ENCODE measurements around the gene UBE2K. TPM values are rescaled to one million over a fixed set of nuclear protein-coding genes. Genes with fewer than 3 reads are reported as not detected.

UBE2K gene
- total and polyA plus RNA-seq, 7 donors: 24.5 to 75.9 (median 60.4) TPM

- DNase-seq (no peak), ATAC-seq (no peak)
- no peak overlapping the region for H3K27ac ChIP-seq
- no peaks in the 10 kb centered on the region for H3K27me3 ChIP-seq (ENCODE audit: insufficient read depth in 3 of 3, low read length in 2 of 3)
- TF ChIP-seq, protein P1, sequence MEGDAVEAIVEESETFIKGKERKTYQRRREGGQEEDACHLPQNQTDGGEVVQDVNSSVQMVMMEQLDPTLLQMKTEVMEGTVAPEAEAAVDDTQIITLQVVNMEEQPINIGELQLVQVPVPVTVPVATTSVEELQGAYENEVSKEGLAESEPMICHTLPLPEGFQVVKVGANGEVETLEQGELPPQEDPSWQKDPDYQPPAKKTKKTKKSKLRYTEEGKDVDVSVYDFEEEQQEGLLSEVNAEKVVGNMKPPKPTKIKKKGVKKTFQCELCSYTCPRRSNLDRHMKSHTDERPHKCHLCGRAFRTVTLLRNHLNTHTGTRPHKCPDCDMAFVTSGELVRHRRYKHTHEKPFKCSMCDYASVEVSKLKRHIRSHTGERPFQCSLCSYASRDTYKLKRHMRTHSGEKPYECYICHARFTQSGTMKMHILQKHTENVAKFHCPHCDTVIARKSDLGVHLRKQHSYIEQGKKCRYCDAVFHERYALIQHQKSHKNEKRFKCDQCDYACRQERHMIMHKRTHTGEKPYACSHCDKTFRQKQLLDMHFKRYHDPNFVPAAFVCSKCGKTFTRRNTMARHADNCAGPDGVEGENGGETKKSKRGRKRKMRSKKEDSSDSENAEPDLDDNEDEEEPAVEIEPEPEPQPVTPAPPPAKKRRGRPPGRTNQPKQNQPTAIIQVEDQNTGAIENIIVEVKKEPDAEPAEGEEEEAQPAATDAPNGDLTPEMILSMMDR (IDR thresholded peaks at IDR 0.05): no peak
- intact Hi-C loops (cut with DNase I): no loop called here
- no peaks in the 10 kb centered on the region for H3K4me1 ChIP-seq
- no peak overlapping the region for H3K4me3 ChIP-seq
- 65 to 76% (median 73%) methylated on average over 3 of the region's 3 CpGs for WGBS, 3 donors
- no peaks in the 10 kb centered on the region for H3K9me3 ChIP-seq
- H3K36me3 ChIP-seq (ENCODE audit: insufficient read depth in 1 of 2, low read depth in 1 of 2): peaks cover 0 to 55% of the 10 kb centered on the region in 2 donors
These were observed 52.3 kb downstream of the UBE2K start for GRCh38 chr4:39750216-39750615.

- intact Hi-C loops (cut with DNase I): no loop called here
- TF ChIP-seq, protein P1 (IDR thresholded peaks at IDR 0.05): no peak
- 54 to 60% (median 59%) methylated on average over 6 of the region's 6 CpGs for WGBS, 3 donors
- Histone ChIP-seq H3K4me3 (no peak overlapping the region), H3K4me1 (no peaks in the 10 kb centered on the region), H3K27ac (no peak overlapping the region), H3K9me3 (no peaks in the 10 kb centered on the region), H3K36me3 (ENCODE audit: insufficient read depth in 1 of 2, low read depth in 1 of 2) (peaks cover 7 to 56% of the 10 kb centered on the region in 2 donors), H3K27me3 (ENCODE audit: insufficient read depth in 3 of 3, low read length in 2 of 3) (no peaks in the 10 kb centered on the region)
- ATAC-seq (peak in 1 of 4 donors; percentile 33), DNase-seq (no peak)
These were observed 56.4 kb downstream of the UBE2K start for GRCh38 chr4:39754309-39754708.

DNA sequence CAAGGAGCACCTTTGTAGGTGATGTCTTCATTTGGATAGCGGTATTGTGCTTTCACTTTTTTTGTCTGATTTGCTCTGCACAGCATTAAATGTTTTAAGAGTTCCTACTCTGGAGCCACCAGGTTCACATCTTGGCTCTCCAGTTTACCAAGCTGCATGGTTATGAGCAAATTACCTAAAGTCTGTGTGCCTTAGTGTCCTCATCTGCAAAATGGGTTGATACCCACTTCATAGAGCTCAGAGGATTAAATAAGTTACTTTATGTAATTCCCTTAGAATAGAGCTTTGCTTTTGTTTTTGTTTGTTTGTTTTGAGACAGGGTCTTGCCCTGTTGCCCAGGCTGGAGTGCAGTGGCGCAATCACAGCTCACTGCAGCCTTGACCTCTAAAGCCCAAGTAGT is 58.2 kb downstream of the UBE2K start:
- intact Hi-C loops (cut with DNase I): no loop called here
- Histone ChIP-seq H3K27ac (no peak overlapping the region), H3K27me3 (ENCODE audit: insufficient read depth in 3 of 3, low read length in 2 of 3) (no peaks in the 10 kb centered on the region), H3K4me3 (no peak overlapping the region), H3K9me3 (no peaks in the 10 kb centered on the region), H3K36me3 (ENCODE audit: insufficient read depth in 1 of 2, low read depth in 1 of 2) (peaks cover 7 to 66% of the 10 kb centered on the region in 2 donors), H3K4me1 (no peaks in the 10 kb centered on the region)
- ATAC-seq (no peak), DNase-seq (no peak)
- TF ChIP-seq, protein P1 (IDR thresholded peaks at IDR 0.05): no peak
- 98 to 99% (median 98%) methylated on average over 2 of the region's 2 CpGs for WGBS, 3 donors

- DNase-seq (no peak), ATAC-seq (no peak)
- H3K4me3 ChIP-seq: no peak overlapping the region
- H3K36me3 ChIP-seq (ENCODE audit: insufficient read depth in 1 of 2, low read depth in 1 of 2): peaks cover 11 to 74% of the 10 kb centered on the region in 2 donors
- intact Hi-C loops (cut with DNase I): no loop called here
- no peak overlapping the region for H3K27ac ChIP-seq
- TF ChIP-seq, protein P1 (IDR thresholded peaks at IDR 0.05): no peak
- no peaks in the 10 kb centered on the region for H3K4me1 ChIP-seq
- H3K27me3 ChIP-seq (ENCODE audit: insufficient read depth in 3 of 3, low read length in 2 of 3): no peaks in the 10 kb centered on the region
- WGBS, 3 donors: 89 to 90% (median 90%) methylated on average over 6 of the region's 6 CpGs
- H3K9me3 ChIP-seq: no peaks in the 10 kb centered on the region
These were observed 60.2 kb downstream of the UBE2K start for GRCh38 chr4:39758176-39758575.

GRCh38 chr4:39759569-39759968 is 61.6 kb downstream of the UBE2K start:
- 82 to 87% (median 85%) methylated on average over 4 of the region's 4 CpGs for WGBS, 3 donors
- H3K9me3 ChIP-seq: no peaks in the 10 kb centered on the region
- H3K4me3 ChIP-seq: no peak overlapping the region
- no peaks in the 10 kb centered on the region for H3K4me1 ChIP-seq
- intact Hi-C loops (cut with DNase I): no loop called here
- H3K27ac ChIP-seq: no peak overlapping the region
- H3K27me3 ChIP-seq (ENCODE audit: insufficient read depth in 3 of 3, low read length in 2 of 3): no peaks in the 10 kb centered on the region
- peak in 1 of 4 donors; percentile 28 for ATAC-seq
- no peak for DNase-seq
- TF ChIP-seq, protein P1 (IDR thresholded peaks at IDR 0.05): no peak
- peaks cover 11 to 83% of the 10 kb centered on the region in 2 donors for H3K36me3 ChIP-seq (ENCODE audit: insufficient read depth in 1 of 2, low read depth in 1 of 2)
